HG02610 (cell line): ENCODE data around the gene LRRIQ3.

ENCODE experiments used
- ATAC-seq: cut with Tn5 transposase; IDR thresholded peaks from one replicate; pipeline ENCODE4 v1.9.1; 2021; ENCODE audit warnings: mild to moderate bottlenecking, moderate library complexity; ENCODE audit not compliant: unreplicated experiment

Gene LRRIQ3

GRCh38 chr1:74113333-74113732 is 84.6 kb downstream of the LRRIQ3 start:
- no peak for ATAC-seq

GRCh38 chr1:74107394-74107793 is 90.6 kb downstream of the LRRIQ3 start:
- ATAC-seq, result no peak

- ATAC-seq, result no peak
Measured at GRCh38 chr1:74091371-74091770, 106.6 kb downstream of the LRRIQ3 start.

- no peak for ATAC-seq
Measured at GRCh38 chr1:74083128-74083527, 114.8 kb downstream of the LRRIQ3 start.

- ATAC-seq, result no peak
Measured at GRCh38 chr1:74065081-74065480, 132.9 kb downstream of the LRRIQ3 start.

GRCh38 chr1:74057719-74058118 is 140.3 kb downstream of the LRRIQ3 start:
- ATAC-seq, result no peak

- ATAC-seq, result no peak
Measured at GRCh38 chr1:74053407-74053806, 144.6 kb downstream of the LRRIQ3 start.

GRCh38 chr1:74050386-74050785 is 147.6 kb downstream of the LRRIQ3 start:
- ATAC-seq, result no peak

GRCh38 chr1:74038042-74038441 is 159.9 kb downstream of the LRRIQ3 start:
- no peak for ATAC-seq

GRCh38 chr1:74012583-74012982 is 185.4 kb downstream of the LRRIQ3 start:
- ATAC-seq, result no peak

- no peak for ATAC-seq
Measured at GRCh38 chr1:74011736-74012135, 186.2 kb downstream of the LRRIQ3 start.

GRCh38 chr1:74010206-74010605 is 187.8 kb downstream of the LRRIQ3 start:
- ATAC-seq, result no peak

- ATAC-seq, result no peak
Measured at GRCh38 chr1:74005533-74005932, 192.4 kb downstream of the LRRIQ3 start.

GRCh38 chr1:74003806-74004205 is 194.2 kb downstream of the LRRIQ3 start:
- no peak for ATAC-seq

GRCh38 chr1:73998348-73998959 is 199.5 kb downstream of the LRRIQ3 start:
- ATAC-seq, result no peak

GRCh38 chr1:73980324-73981040 is 217.5 kb downstream of the LRRIQ3 start:
- no peak for ATAC-seq

GRCh38 chr1:73979684-73980083 is 218.3 kb downstream of the LRRIQ3 start:
- ATAC-seq, result no peak

- ATAC-seq, result no peak
Measured at GRCh38 chr1:73978964-73979363, 219.0 kb downstream of the LRRIQ3 start.
